Small intestine (tissue), 7 donors: ENCODE results near the gene CUL1. TPM values are rescaled to one million over a fixed set of nuclear protein-coding genes. Genes with fewer than 3 reads are reported as not detected.

Experiments used
- DNase-seq, 2 donors: peaks; one replicate each; pipeline versions ENCODE4 v3.0.0 to v3.0.0-alpha.2; 2013
- FAIRE-seq: peaks from 2 replicates; lab custom pipeline; 2012; peaks lifted over from hg19 to GRCh38; lab: Jason Lieb, UNC
- H3K27ac ChIP-seq, 3 donors: one replicate each; pipeline ENCODE4 v1.5.1; 2013; ENCODE audit warnings: low read length in 2 of 3, mild to moderate bottlenecking in 2 of 3, control low read depth in 1 of 3, inconsistent platforms in 1 of 3, low read depth in 1 of 3, moderate library complexity in 1 of 3
- H3K27me3 ChIP-seq, 3 donors: one replicate each; pipeline ENCODE4 v1.6.1; 2013; ENCODE audit warnings: low read length in 3 of 3, inconsistent platforms in 1 of 3; ENCODE audit not compliant: control insufficient read depth in 3 of 3, insufficient read depth in 3 of 3
- H3K36me3 ChIP-seq, 3 donors: one replicate each; pipeline ENCODE4 v1.6.1; 2013; ENCODE audit warnings: low read length in 3 of 3, inconsistent platforms in 1 of 3, low read depth in 1 of 3, mild to moderate bottlenecking in 1 of 3, moderate library complexity in 1 of 3; ENCODE audit not compliant: control insufficient read depth in 3 of 3, insufficient read depth in 2 of 3
- H3K4me1 ChIP-seq, 3 donors: one replicate each; pipeline ENCODE4 v1.6.1; 2013; ENCODE audit warnings: low read length in 2 of 3, inconsistent platforms in 1 of 3, low read depth in 1 of 3, mild to moderate bottlenecking in 1 of 3, moderate library complexity in 1 of 3; ENCODE audit not compliant: control insufficient read depth in 3 of 3, insufficient read depth in 2 of 3
- H3K4me3 ChIP-seq, 3 donors: one replicate each; pipeline ENCODE4 v1.5.1; 2013; ENCODE audit warnings: low read length in 3 of 3, control low read depth in 1 of 3, inconsistent platforms in 1 of 3, low read depth in 1 of 3, mild to moderate bottlenecking in 1 of 3, moderate library complexity in 1 of 3
- H3K9me3 ChIP-seq, 2 donors: one replicate each; pipeline ENCODE4 v1.6.1; 2013; ENCODE audit warnings: low read depth in 1 of 2, low read length in 1 of 2; ENCODE audit not compliant: control insufficient read depth in 2 of 2, insufficient read depth in 1 of 2
- WGBS, 3 donors: extraction: QIAGEN DNeasy Blood & Tissue Kit; methylation state at CpG; one replicate each; pipeline ENCODE4 v1.1.7; 2013; 5-methylcytosine and 5-hydroxymethylcytosine counted together
- polyA plus RNA-seq, 4 donors: library from polyadenylated mRNA; stranded (reverse) in 3 of 4; unstranded in 1 of 4; fragments of 200-250 nt in 3 of 4; fragments of 120-200 nt in 1 of 4; gene quantifications; one replicate each; pipeline versions ENCODE4 v1.2.1 to v1.2.3, GENCODE V29; 2013
- donor health status: healthy with polysubstance abuse.
- donor health status: control.
- donor health status: control.
- donor health status: Bipolar disorder and iron deficiency.
- donor health status: healthy.

The CUL1 gene
- polyA plus RNA-seq, 4 donors, result 24.2 to 40.5 (median 30.4) TPM

DNA sequence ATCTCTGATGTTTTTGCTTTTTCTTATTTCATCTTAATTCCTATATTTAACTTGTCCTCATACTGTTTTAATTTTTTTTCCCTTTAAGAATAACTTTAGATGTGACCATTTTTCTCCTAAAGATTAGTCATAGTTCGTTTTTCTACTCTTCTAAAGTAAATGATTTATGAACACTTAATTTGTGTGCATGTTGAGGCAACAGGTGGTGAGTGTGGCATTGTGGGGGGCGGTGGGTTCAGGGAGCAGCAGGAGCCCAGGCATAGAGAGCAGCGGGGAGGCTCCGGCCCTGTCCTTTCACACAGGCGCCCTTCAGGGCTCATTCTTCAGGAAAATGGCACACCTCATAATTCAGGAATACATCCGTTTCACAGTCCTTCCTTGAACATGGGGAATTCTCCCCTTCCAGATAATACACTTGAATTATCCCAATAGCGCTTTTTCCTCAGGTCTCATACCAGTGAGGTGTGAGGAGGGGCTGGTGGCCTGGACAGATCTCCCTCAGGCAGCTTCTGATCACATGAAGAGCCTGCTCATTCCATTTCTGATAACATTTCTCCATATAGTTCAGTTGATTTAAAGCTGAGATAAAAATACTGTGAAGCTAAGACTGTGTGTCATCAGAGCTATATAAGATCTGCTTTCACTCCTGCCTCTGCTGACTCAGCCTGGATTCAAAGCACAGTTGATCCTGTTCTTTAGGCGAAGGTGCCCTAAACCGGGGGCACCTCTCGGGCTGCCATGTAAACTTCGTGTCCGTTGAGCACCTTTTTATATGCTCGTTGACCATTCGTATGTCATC lies 40.2 kb downstream of the CUL1 start:
- Histone ChIP-seq H3K36me3 (peaks cover 3 to 48% (median 10%) of the 10 kb centered on the region in 3 donors), H3K27me3 (no peaks in the 10 kb centered on the region), H3K4me1 (no peaks in the 10 kb centered on the region), H3K4me3 (no peak overlapping the region), H3K9me3 (peaks cover 0 to 13% of the 10 kb centered on the region in 2 donors), H3K27ac (no peak overlapping the region)
- WGBS, 3 donors, result 88 to 92% (median 90%) methylated on average over 14 of the region's 14 CpGs
- FAIRE-seq (no peak), DNase-seq (no peak)

DNA sequence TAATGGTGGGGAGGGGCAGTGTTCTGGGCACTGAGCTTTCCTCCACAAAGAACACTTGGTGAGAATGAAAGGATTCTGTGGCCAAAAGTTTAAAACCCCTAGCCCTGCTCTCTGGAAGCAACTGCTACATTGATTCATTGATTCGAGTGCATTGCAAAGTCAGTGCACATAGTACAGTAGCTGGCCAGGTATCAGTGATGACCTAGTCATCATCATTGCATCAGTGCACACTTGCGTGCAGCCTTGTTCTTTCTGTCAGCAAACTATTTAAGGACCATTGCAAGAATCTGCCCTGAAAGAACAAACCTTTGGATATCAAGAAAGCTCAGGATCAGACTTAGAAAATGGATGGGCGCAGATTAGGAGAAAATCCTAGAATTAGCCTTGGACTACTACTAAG lies 47.4 kb downstream of the CUL1 start:
- Histone ChIP-seq H3K27me3 (no peaks in the 10 kb centered on the region), H3K36me3 (peaks cover 0 to 10% (median 5%) of the 10 kb centered on the region in 3 donors), H3K9me3 (peaks cover 0 to 13% of the 10 kb centered on the region in 2 donors), H3K27ac (no peak overlapping the region), H3K4me1 (no peaks in the 10 kb centered on the region), H3K4me3 (no peak overlapping the region)
- DNase-seq (no peak), FAIRE-seq (no peak)
- WGBS, 3 donors, result 79 to 97% (median 96%) methylated on average over 3 of the region's 3 CpGs

DNA sequence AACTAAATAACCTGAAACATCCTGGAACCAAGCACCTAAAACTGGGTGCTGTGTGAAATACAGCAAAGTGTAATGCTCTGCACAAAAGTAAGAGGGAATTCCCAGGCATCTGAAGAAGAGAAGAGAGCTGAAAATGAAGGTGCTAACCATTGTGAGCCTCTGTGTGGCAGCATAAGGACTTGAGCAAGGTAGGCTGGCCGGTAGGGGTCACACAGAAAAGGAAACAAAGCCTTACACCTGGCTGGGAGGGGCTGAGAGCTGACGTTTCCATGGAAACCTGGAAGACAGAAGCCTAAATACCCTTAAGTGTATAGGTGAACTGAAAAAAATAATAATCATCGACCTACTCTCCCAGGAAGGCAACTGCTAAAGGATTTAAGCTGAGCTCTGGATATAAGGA lies 48.6 kb downstream of the CUL1 start:
- no peaks in the 10 kb centered on the region for H3K4me1 ChIP-seq
- DNase-seq (peak in 1 of 2 donors; percentile 59), FAIRE-seq (no peak)
- no peak overlapping the region for H3K27ac ChIP-seq
- peaks cover 0 to 8% of the 10 kb centered on the region in 2 donors for H3K9me3 ChIP-seq
- peaks cover 0 to 5% (median 4%) of the 10 kb centered on the region in 3 donors for H3K36me3 ChIP-seq
- 39 to 56% (median 49%) methylated on average over 3 of the region's 3 CpGs for WGBS, 3 donors
- H3K27me3 ChIP-seq, result no peaks in the 10 kb centered on the region
- H3K4me3 ChIP-seq, result no peak overlapping the region

DNA sequence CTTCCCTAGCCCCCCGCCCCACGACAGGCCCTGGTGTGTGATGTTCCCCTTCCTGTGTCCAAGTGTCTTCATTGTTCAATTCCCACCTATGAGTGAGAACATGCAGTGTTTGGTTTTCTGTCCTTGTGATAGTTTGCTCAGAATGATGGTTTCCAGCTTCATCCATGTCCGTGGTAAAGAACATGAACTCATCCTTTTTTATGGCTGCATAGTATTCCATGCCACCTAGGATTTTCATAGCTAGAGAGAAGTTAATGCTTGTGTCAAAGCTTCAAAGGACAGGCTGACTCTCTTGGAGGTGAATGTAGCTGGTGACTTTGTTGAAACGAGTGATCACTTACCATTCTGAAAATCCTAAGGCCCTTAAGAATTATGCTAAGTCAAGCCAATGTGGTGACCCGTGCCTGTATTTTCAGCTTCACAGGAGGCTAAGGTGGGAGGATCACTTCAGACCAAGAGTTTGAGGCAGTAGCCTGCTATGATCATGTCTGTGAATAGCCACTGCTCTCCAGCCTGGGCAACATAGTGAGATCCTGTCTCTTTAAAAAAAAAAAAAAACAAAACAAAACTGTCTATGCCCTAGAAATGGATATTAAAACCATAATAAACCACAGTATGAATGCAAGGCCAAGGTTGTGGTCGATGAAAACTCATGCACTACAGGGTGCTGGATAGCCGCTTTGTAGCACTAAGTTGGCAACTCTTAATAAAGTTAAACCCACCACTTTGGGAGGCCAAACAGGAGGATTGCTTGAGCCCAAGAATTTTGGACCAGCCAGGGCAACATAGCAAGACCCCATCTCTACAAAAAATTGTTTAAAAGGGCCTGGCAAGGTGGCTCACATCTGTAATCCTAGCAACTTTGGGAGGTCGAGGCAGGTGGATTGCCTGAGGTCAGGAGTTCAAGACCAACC lies 52.0 kb downstream of the CUL1 start:
- no peaks in the 10 kb centered on the region for H3K4me1 ChIP-seq
- H3K27me3 ChIP-seq, result no peaks in the 10 kb centered on the region
- no peaks in the 10 kb centered on the region for H3K9me3 ChIP-seq
- no peak for DNase-seq
- H3K36me3 ChIP-seq, result peaks cover 0 to 5% (median 5%) of the 10 kb centered on the region in 3 donors
- FAIRE-seq, result no peak
- H3K4me3 ChIP-seq, result no peak overlapping the region
- 97 to 98% (median 97%) methylated on average over 8 of the region's 8 CpGs for WGBS, 3 donors
- no peak overlapping the region for H3K27ac ChIP-seq

DNA sequence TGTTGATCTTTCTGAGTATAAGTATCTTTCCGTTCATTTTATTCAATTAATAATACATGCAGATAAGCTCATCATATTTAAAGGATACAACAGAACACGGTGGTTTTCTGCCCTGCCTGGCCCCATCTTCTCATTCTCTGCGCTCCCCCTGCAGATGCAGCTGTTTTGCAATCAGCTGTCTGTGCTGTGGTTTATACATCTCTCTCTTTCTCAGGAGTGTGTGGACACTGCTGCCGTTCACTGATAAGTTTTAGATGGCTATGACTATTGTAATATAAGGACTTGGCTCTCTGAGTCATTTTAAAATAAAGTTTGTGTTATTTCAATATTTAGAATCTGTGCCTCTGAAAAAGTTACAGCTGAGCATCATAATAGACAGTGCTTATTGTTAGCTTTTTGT lies 54.5 kb downstream of the CUL1 start:
- Histone ChIP-seq H3K9me3 (no peaks in the 10 kb centered on the region), H3K4me1 (no peaks in the 10 kb centered on the region), H3K27ac (no peak overlapping the region), H3K27me3 (no peaks in the 10 kb centered on the region), H3K4me3 (no peak overlapping the region), H3K36me3 (peaks cover 2 to 15% (median 5%) of the 10 kb centered on the region in 3 donors)
- no peak for DNase-seq
- FAIRE-seq, result no peak
- WGBS, 3 donors, result 72 to 84% (median 77%) methylated on average over 4 of the region's 4 CpGs

DNA sequence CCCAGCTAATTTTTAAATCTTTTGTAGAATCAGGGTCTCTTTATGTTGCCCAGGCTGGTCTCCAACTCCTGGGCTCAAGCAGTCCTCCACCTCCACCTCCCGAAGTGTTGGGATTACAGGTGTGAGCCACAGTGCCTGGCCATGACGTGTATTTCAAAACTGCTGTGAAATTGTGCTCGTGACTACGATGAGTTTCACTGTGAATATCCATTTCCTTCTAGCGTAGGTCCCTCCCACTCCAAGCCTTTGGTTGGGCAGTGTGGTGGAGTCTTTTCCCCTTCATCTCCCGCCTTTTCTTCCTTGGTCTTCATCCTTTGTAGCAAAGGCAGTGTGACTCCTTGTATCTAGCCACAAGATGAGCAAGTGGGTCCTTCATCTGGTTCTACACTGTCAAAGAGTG lies 56.2 kb downstream of the CUL1 start:
- 80 to 94% (median 82%) methylated on average over 6 of the region's 6 CpGs for WGBS, 3 donors
- no peak for DNase-seq
- Histone ChIP-seq H3K27me3 (no peaks in the 10 kb centered on the region), H3K27ac (no peak overlapping the region), H3K9me3 (no peaks in the 10 kb centered on the region), H3K36me3 (peaks cover 2 to 18% (median 7%) of the 10 kb centered on the region in 3 donors), H3K4me3 (no peak overlapping the region), H3K4me1 (no peaks in the 10 kb centered on the region)
- FAIRE-seq, result no peak

DNA sequence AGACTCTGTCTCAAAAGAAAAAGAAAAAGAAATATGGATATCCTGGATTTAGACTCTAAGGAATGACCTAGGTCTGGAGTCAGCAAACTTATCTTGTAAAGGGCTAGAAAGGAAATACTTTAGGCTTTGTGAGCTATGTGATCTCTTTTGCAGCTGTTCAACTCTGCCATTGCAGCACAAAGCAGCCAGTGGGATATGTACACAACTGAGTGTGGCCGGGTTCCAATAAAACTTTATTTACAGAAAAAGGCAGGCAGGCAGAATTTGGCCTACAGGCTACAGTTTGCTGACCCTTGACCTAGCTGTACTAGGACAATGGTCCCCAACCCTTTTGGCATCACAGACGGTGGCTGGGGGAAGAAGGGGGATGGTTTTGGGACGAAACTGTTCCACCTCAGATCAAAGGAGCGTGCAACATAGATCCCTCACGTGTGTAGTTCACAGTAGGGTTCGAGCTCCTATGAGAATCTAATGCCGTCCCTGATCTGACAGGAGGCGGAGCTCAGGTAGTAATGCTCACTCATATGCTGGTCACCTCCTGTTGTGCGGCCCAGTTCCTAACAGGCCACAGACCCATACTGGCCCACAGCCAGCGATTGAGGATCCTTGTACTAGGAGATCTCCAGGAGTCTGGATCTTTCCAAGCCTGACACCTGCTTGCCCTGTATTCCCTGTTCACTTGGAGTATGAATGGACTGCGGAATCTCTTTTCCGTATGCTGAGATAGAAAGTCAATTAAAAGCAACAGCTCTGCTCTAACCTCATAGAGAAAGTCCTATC lies 63.0 kb downstream of the CUL1 start:
- WGBS, 3 donors, result 95 to 98% (median 97%) methylated on average over 12 of the region's 12 CpGs

DNA sequence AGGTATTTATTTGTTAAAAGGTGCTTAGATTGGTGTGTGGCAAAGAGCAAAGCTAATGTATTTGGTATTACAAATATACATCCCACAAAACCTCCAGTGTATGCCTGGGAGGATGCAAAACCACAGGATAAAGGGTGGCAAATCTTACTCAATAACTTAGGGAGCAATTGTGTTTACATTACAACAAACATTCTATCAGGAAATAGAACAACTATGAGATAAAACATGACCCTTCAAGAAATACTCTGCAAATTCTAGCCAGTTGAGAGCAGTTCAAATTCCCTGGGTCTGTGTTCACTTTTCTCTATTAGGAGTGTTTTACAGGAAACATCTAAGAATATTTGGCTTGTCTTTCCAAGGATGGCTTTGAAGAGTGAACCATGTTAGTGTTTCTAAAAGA lies 64.9 kb downstream of the CUL1 start:
- Histone ChIP-seq H3K9me3 (no peaks in the 10 kb centered on the region), H3K4me1 (no peaks in the 10 kb centered on the region), H3K27me3 (no peaks in the 10 kb centered on the region), H3K36me3 (peaks cover 3 to 26% (median 15%) of the 10 kb centered on the region in 3 donors), H3K4me3 (no peak overlapping the region), H3K27ac (no peak overlapping the region)
- no peak for FAIRE-seq
- DNase-seq, result no peak

More for the DNA sequence above, 63.0 kb downstream of the CUL1 start:
- H3K27ac ChIP-seq, result no peak overlapping the region
- DNase-seq (no peak), FAIRE-seq (no peak)
- no peaks in the 10 kb centered on the region for H3K4me1 ChIP-seq
- H3K27me3 ChIP-seq, result no peaks in the 10 kb centered on the region
- H3K4me3 ChIP-seq, result no peak overlapping the region
- H3K9me3 ChIP-seq, result no peaks in the 10 kb centered on the region
- peaks cover 3 to 33% (median 12%) of the 10 kb centered on the region in 3 donors for H3K36me3 ChIP-seq
